Spleen (tissue), 11 donors: ENCODE measurements around the gene XKRX. TPM values are rescaled to one million over a fixed set of nuclear protein-coding genes. Genes with fewer than 3 reads are reported as not detected.

ENCODE experiments used
- DNase-seq: peaks from one replicate; pipeline ENCODE4 v3.0.0-alpha.2; 2020
- H3K27ac ChIP-seq, 8 donors: fragments of 200-600 bp; sonication (generic) in 7 of 8; 1 replicate in 4 of 8; 2 replicates in 4 of 8; pipeline versions ENCODE4 v1.5.0 to v1.8.0; 2016 to 2021; ENCODE audit warnings: inconsistent platforms in 4 of 8, mild to moderate bottlenecking in 4 of 8, moderate library complexity in 1 of 8
- H3K27me3 ChIP-seq, 7 donors: fragments of 200-600 bp; sonication (generic) in 6 of 7; replicated peaks in 1 of 7; 1 replicate in 4 of 7; 2 replicates in 3 of 7; pipeline versions ENCODE4 v1.5.0 to v1.8.0; 2016 to 2021; ENCODE audit warnings: inconsistent platforms in 3 of 7, mild to moderate bottlenecking in 1 of 7
- H3K36me3 ChIP-seq, 6 donors: fragments of 200-600 bp; sonication (generic) in 5 of 6; 1 replicate in 4 of 6; 2 replicates in 2 of 6; pipeline versions ENCODE4 v1.5.0 to v1.8.0; 2016 to 2021; ENCODE audit warnings: inconsistent platforms in 2 of 6
- H3K4me1 ChIP-seq, 6 donors: fragments of 200-600 bp; sonication (generic) in 5 of 6; 1 replicate in 3 of 6; 2 replicates in 3 of 6; pipeline versions ENCODE4 v1.5.0 to v1.8.0; 2016 to 2021; ENCODE audit warnings: inconsistent platforms in 3 of 6
- H3K4me3 ChIP-seq, 8 donors: fragments of 200-600 bp; sonication (generic) in 7 of 8; 1 replicate in 4 of 8; 2 replicates in 4 of 8; pipeline versions ENCODE4 v1.5.0 to v1.8.0; 2016 to 2021; ENCODE audit warnings: inconsistent platforms in 4 of 8, mild to moderate bottlenecking in 4 of 8, moderate library complexity in 2 of 8
- H3K9me3 ChIP-seq, 8 donors: fragments of 200-600 bp; sonication (generic) in 7 of 8; 1 replicate in 4 of 8; 2 replicates in 4 of 8; pipeline versions ENCODE4 v1.5.0 to v1.8.0; 2016 to 2021; ENCODE audit warnings: inconsistent platforms in 4 of 8
- POLR2A ChIP-seq, 3 donors: fragments of 450-650 bp; IDR thresholded peaks; one replicate each; pipeline ENCODE4 v1.5.1; 2017; ENCODE audit warnings: antibody characterized with exemption in 3 of 3, mild to moderate bottlenecking in 1 of 3
- POLR2AphosphoS5 ChIP-seq, 3 donors: sonication (generic); formaldehyde crosslinking; IDR thresholded peaks; one replicate each; pipeline ENCODE4 v1.5.1; 2017; ENCODE audit warnings: antibody characterized with exemption in 3 of 3
- WGBS, 5 donors: extraction: QIAGEN DNeasy Blood & Tissue Kit in 3 of 5; methylation state at CpG; one replicate each; pipeline versions ENCODE4 v1.1.5 to v1.1.7; 2013 to 2018; 5-methylcytosine and 5-hydroxymethylcytosine counted together
- intact Hi-C: fragments of 100-400 bp; cut with DNase I; formaldehyde crosslinking; loops from one replicate; pipeline ENCODE4 v1.15.0; 2023; ENCODE audit warnings: low total_unique reads
- polyA plus RNA-seq, 3 donors: library from polyadenylated mRNA; stranded (reverse); fragments of 200-250 nt; gene quantifications; one replicate each; pipeline ENCODE4 v1.2.1, GENCODE V29; 2013
- total RNA-seq, 7 donors: library from RNA; depleted of rRNA in 3 of 7; stranded (reverse); fragments of >200 nt in 3 of 7; fragmentation: NEBNext Ultra II Directional in 4 of 7; extraction: Animal tissue kit (Norgen Biotek cat#: 25700) in 4 of 7; gene quantifications; one replicate each; pipeline versions ENCODE4 v1.1.0 to v1.2.1, GENCODE V29; 2016 to 2021
- TF ChIP-seq, protein P1 (sequence below), 11 experiments: fragments of 200-600 bp in 7 of 11; fragments of 450-650 bp in 4 of 11; sonication (generic) in 4 of 11; IDR thresholded peaks in 8 of 11; conservative IDR thresholded peaks in 3 of 11; 1 replicate in 7 of 11; 2 replicates in 4 of 11; pipeline versions ENCODE4 v1.4.0 to v1.8.0; 2016 to 2021; ENCODE audit warnings: antibody characterized with exemption in 11 of 11, inconsistent platforms in 4 of 11, mild to moderate bottlenecking in 1 of 11
- donor health status: healthy with polysubstance abuse.
- donor health status: DM: no; HTN: no; CAD: no; lungs with moderate emphysema.
- donor health status: DM: no; HTN: no; CAD: no.
- donor health status: Bipolar disorder and iron deficiency.
- donor health status: healthy.
- donor health status: DM: no; HTN: no; CAD: no.
- donor health status: DM: yes; HTN: yes; CAD: no.

The XKRX gene
- total and polyA plus RNA-seq, 10 donors = 0.22 to 1.7 (median 1.00) TPM

DNA sequence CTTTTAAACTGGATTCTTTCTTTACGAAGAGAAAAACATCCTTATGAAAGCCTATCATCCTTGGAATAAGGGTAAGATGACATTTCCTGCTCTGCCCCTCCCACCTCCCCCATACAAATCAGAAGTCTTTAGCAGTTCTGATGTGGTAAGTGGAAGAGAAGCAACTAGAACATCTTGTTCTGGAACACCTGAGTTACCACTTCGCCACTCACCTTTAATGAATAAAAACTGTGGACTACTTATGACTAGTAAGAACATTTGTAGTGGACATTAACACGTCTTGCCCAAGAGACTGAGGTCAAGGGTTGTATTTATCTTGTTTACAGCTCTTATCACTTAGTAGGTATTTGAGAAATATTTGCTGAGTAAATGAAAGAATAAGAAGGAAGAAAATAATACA, 4.3 kb downstream of the XKRX start:
- H3K27me3 ChIP-seq = peaks cover 0 to 12% (median 0%) of the 10 kb centered on the region in 7 donors
- no peak for DNase-seq
- no peak overlapping the region for H3K27ac ChIP-seq
- no peaks in the 10 kb centered on the region for H3K9me3 ChIP-seq
- peaks cover 0 to 2% (median 0%) of the 10 kb centered on the region in 6 donors for H3K4me1 ChIP-seq
- intact Hi-C loops = no loop called here
- H3K4me3 ChIP-seq = no peak overlapping the region
- WGBS, 5 donors = 60 to 78% (median 67%) methylated on average over 3 of the region's 3 CpGs
- TF ChIP-seq POLR2AphosphoS5 (IDR thresholded peaks at IDR 0.05) (no peak), POLR2A (IDR thresholded peaks at IDR 0.05) (no peak)
- TF ChIP-seq, protein P1, sequence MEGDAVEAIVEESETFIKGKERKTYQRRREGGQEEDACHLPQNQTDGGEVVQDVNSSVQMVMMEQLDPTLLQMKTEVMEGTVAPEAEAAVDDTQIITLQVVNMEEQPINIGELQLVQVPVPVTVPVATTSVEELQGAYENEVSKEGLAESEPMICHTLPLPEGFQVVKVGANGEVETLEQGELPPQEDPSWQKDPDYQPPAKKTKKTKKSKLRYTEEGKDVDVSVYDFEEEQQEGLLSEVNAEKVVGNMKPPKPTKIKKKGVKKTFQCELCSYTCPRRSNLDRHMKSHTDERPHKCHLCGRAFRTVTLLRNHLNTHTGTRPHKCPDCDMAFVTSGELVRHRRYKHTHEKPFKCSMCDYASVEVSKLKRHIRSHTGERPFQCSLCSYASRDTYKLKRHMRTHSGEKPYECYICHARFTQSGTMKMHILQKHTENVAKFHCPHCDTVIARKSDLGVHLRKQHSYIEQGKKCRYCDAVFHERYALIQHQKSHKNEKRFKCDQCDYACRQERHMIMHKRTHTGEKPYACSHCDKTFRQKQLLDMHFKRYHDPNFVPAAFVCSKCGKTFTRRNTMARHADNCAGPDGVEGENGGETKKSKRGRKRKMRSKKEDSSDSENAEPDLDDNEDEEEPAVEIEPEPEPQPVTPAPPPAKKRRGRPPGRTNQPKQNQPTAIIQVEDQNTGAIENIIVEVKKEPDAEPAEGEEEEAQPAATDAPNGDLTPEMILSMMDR (IDR thresholded peaks at IDR 0.05 in 8 of 11, conservative IDR thresholded peaks at IDR 0.05 in 3 of 11) = no peak
- H3K36me3 ChIP-seq = no peaks in the 10 kb centered on the region

DNA sequence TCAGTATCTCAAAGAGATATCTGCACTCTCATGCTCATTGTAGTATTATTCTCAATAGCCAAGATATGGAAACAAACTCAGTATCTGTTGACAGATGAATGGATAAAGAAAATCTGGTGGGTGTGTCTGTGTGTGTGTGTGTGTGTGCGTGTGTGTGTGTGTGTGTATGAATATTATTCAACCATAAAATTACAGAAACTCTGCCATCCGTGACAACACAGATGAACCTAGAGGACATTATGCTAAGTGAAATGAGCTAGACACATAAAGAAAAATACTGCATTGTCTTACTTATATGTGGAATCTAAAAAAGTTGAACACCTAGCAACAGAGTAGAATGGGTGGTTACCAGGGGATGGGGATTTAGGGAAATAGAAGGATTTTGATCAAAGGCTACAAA, 13.2 kb downstream of the XKRX start:
- no peaks in the 10 kb centered on the region for H3K4me1 ChIP-seq
- no peak for DNase-seq
- TF ChIP-seq POLR2AphosphoS5 (IDR thresholded peaks at IDR 0.05) (no peak), POLR2A (IDR thresholded peaks at IDR 0.05) (no peak)
- TF ChIP-seq, protein P1 (IDR thresholded peaks at IDR 0.05 in 8 of 11, conservative IDR thresholded peaks at IDR 0.05 in 3 of 11) = no peak
- no peaks in the 10 kb centered on the region for H3K9me3 ChIP-seq
- 50 to 80% (median 69%) methylated on average over 2 of the region's 2 CpGs for WGBS, 5 donors
- no peak overlapping the region for H3K27ac ChIP-seq
- intact Hi-C loops = no loop called here
- no peaks in the 10 kb centered on the region for H3K27me3 ChIP-seq
- no peak overlapping the region for H3K4me3 ChIP-seq
- H3K36me3 ChIP-seq = no peaks in the 10 kb centered on the region

DNA sequence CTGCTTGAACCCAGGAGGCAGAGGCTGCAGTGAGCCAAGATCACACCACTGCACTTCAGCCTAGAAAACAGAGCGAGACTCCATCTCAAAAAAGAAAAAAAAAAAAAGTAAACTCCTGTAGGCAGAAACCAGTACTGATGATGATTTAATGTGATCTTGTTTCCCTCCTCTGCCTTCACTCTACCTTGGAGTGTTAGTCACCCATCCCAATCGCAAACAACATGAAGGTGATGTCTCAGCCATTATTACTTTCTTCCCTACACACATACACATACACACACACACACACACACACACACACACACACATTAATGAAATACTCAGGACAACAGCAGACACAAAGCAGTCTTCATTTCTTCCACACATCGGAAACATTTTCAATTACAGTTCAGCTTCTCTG, 15.6 kb downstream of the XKRX start:
- H3K27ac ChIP-seq = no peak overlapping the region

DNA sequence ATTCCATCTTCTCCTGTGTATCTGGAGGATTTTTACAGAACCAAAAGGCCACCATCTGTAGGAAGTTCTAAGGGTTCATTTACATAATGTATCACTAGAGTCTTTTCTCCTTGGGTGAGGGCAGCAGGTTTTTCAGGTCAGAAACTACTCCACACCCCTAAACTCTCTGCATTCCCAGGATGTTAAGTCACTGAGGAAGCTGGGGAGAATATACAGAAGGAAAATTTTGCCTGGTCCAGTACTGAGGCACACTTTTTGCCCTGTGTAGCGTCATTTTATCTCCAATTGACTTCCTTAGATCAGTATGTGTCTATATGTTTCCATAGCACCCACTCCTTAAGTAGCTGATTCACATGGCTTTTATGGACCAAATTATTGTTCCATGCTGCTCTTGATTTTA, 17.0 kb downstream of the XKRX start:
- intact Hi-C loops = no loop called here
- 50 to 91% (median 83%) methylated on average over 1 of the region's 1 CpG for WGBS, 5 donors
- Histone ChIP-seq H3K4me3 (no peak overlapping the region), H3K4me1 (no peaks in the 10 kb centered on the region), H3K27ac (no peak overlapping the region), H3K36me3 (no peaks in the 10 kb centered on the region), H3K9me3 (no peaks in the 10 kb centered on the region), H3K27me3 (no peaks in the 10 kb centered on the region)
- TF ChIP-seq POLR2AphosphoS5 (IDR thresholded peaks at IDR 0.05) (no peak), POLR2A (IDR thresholded peaks at IDR 0.05) (no peak)
- TF ChIP-seq, protein P1 (IDR thresholded peaks at IDR 0.05 in 8 of 11, conservative IDR thresholded peaks at IDR 0.05 in 3 of 11) = no peak
- no peak for DNase-seq

More for the DNA sequence above, 15.6 kb downstream of the XKRX start:
- no peaks in the 10 kb centered on the region for H3K27me3 ChIP-seq
- no peaks in the 10 kb centered on the region for H3K36me3 ChIP-seq
- no peak for DNase-seq
- no peaks in the 10 kb centered on the region for H3K4me1 ChIP-seq
- H3K9me3 ChIP-seq = no peaks in the 10 kb centered on the region
- TF ChIP-seq POLR2AphosphoS5 (IDR thresholded peaks at IDR 0.05) = no peak
- TF ChIP-seq, protein P1 (IDR thresholded peaks at IDR 0.05 in 8 of 11, conservative IDR thresholded peaks at IDR 0.05 in 3 of 11) = no peak
- no peak for TF ChIP-seq POLR2A (IDR thresholded peaks at IDR 0.05)
- 75 to 97% (median 87%) methylated on average over 2 to 3 of the region's 3 CpGs for WGBS, 5 donors
- intact Hi-C loops = no loop called here
- no peak overlapping the region for H3K4me3 ChIP-seq
